ENCODE data around the gene UNG.

UNG gene

DNA sequence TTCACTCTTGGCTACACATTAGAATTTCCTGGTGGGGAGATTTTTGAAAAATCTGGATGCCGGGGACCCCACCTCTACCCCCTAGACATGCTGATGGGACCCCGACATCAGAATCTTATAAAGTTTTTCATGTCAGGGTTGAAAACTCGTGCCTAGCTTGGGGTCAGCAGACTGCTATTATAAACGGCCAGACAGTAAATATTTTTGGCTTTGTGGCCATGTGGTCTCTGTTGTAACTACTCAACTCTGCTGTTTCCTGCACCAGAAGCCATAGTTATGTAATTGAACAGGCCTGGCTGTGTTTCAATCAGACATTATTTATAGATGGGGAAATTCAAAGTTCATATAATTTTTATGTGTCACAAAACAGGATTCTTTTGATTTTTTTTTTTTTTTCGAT lies 60.6 kb downstream of the UNG start:
- DNase-seq, result no peak

DNA sequence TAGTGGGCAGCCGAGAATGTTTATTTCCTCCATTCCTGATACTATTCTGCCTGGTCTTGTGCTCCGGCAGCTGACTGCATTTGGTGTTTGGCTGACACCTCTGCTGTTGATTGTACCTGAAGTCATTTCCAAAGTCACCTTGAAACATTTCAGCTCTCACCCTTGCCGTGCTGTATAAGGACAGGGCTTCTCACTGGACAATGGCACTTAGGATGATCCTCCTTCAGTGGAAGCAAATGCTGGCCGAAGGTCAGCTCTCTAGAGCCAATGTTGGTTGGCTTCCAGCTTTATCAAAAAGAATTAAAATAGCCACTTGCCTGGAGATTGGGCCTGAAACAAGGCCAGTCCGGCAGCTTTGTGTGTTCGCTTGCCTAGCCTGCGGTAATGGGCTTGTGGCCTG lies 63.0 kb downstream of the UNG start:
- DNase-seq, result no peak
